ENCODE results near the gene SLC38A1.
"Not testable (repeated sequence)": the region's sequence is repeated elsewhere in the genome, so short reads cannot be mapped to it uniquely, and the experiment has no call there.

The SLC38A1 gene

GRCh38 chr12:46200551-46200950 lies 68.3 kb downstream of the SLC38A1 start:
- no peak for DNase-seq (ENCODE audit: low spot score in 2 of 2)
- Histone ChIP-seq H3K4me3 (no peak overlapping the region), H3K4me1 (peaks cover 7% of the 10 kb centered on the region), H3K9me3 (no peaks in the 10 kb centered on the region), H3K36me3 (replicated peaks) (peaks cover 86% of the 10 kb centered on the region), H3K27me3 (ENCODE audit: low read depth) (no peaks in the 10 kb centered on the region)
- in situ Hi-C loops (cut with MboI; ENCODE audit: low sequenced_read_pairs): no loop called here

GRCh38 chr12:46198913-46199312 lies 69.9 kb downstream of the SLC38A1 start:
- peaks cover 7% of the 10 kb centered on the region for H3K4me1 ChIP-seq
- DNase-seq (ENCODE audit: low spot score in 2 of 2): no peak
- no peaks in the 10 kb centered on the region for H3K27me3 ChIP-seq (ENCODE audit: low read depth)
- no peak overlapping the region for H3K4me3 ChIP-seq
- H3K36me3 ChIP-seq (replicated peaks): peaks cover 84% of the 10 kb centered on the region
- in situ Hi-C loops (cut with MboI; ENCODE audit: low sequenced_read_pairs): no loop called here
- H3K9me3 ChIP-seq: no peaks in the 10 kb centered on the region

- no peaks in the 10 kb centered on the region for H3K4me1 ChIP-seq
- H3K9me3 ChIP-seq: no peaks in the 10 kb centered on the region
- in situ Hi-C loops (cut with MboI; ENCODE audit: low sequenced_read_pairs): no loop called here
- no peak for DNase-seq (ENCODE audit: low spot score in 2 of 2)
- no peaks in the 10 kb centered on the region for H3K27me3 ChIP-seq (ENCODE audit: low read depth)
- no peak overlapping the region for H3K4me3 ChIP-seq
- H3K36me3 ChIP-seq (replicated peaks): peaks cover 73% of the 10 kb centered on the region
Measured at GRCh38 chr12:46197883-46198282, 71.0 kb downstream of the SLC38A1 start.

- peaks cover 25% of the 10 kb centered on the region for H3K36me3 ChIP-seq (replicated peaks)
- H3K4me1 ChIP-seq; H3K9me3 ChIP-seq; H3K4me3 ChIP-seq; H3K27me3 ChIP-seq (ENCODE audit: low read depth); DNase-seq (ENCODE audit: low spot score in 2 of 2); in situ Hi-C loops (cut with MboI; ENCODE audit: low sequenced_read_pairs): not testable (repeated sequence)
Measured at GRCh38 chr12:46190533-46190932, 78.3 kb downstream of the SLC38A1 start.

- peaks cover 14% of the 10 kb centered on the region for H3K36me3 ChIP-seq (replicated peaks)
- in situ Hi-C loops (cut with MboI; ENCODE audit: low sequenced_read_pairs): no loop called here
- no peak for DNase-seq (ENCODE audit: low spot score in 2 of 2)
- no peak overlapping the region for H3K4me3 ChIP-seq
- no peaks in the 10 kb centered on the region for H3K4me1 ChIP-seq
- H3K27me3 ChIP-seq (ENCODE audit: low read depth): no peaks in the 10 kb centered on the region
- no peaks in the 10 kb centered on the region for H3K9me3 ChIP-seq
Measured at GRCh38 chr12:46188170-46188569, 80.7 kb downstream of the SLC38A1 start.

GRCh38 chr12:46187023-46187422 lies 81.8 kb downstream of the SLC38A1 start:
- in situ Hi-C loops (cut with MboI; ENCODE audit: low sequenced_read_pairs): no loop called here
- DNase-seq (ENCODE audit: low spot score in 2 of 2): no peak

GRCh38 chr12:46186088-46186487 lies 82.8 kb downstream of the SLC38A1 start:
- Histone ChIP-seq H3K4me3 (no peak overlapping the region), H3K9me3 (no peaks in the 10 kb centered on the region), H3K4me1 (no peaks in the 10 kb centered on the region), H3K36me3 (replicated peaks) (peaks cover 11% of the 10 kb centered on the region), H3K27me3 (ENCODE audit: low read depth) (no peaks in the 10 kb centered on the region)
- DNase-seq (ENCODE audit: low spot score in 2 of 2): no peak
- in situ Hi-C loops (cut with MboI; ENCODE audit: low sequenced_read_pairs): no loop called here

More at GRCh38 chr12:46187023-46187422, 81.8 kb downstream of the SLC38A1 start:
- H3K4me3 ChIP-seq: no peak overlapping the region
- H3K27me3 ChIP-seq (ENCODE audit: low read depth): no peaks in the 10 kb centered on the region
- H3K9me3 ChIP-seq: no peaks in the 10 kb centered on the region
- H3K4me1 ChIP-seq: no peaks in the 10 kb centered on the region
- peaks cover 14% of the 10 kb centered on the region for H3K36me3 ChIP-seq (replicated peaks)

- DNase-seq (ENCODE audit: low spot score in 2 of 2): no peak
- H3K36me3 ChIP-seq (replicated peaks): peaks cover 11% of the 10 kb centered on the region
- H3K4me3 ChIP-seq: no peak overlapping the region
- no peaks in the 10 kb centered on the region for H3K27me3 ChIP-seq (ENCODE audit: low read depth)
- no peaks in the 10 kb centered on the region for H3K9me3 ChIP-seq
- in situ Hi-C loops (cut with MboI; ENCODE audit: low sequenced_read_pairs): no loop called here
- no peaks in the 10 kb centered on the region for H3K4me1 ChIP-seq
Measured at GRCh38 chr12:46185686-46186085, 83.2 kb downstream of the SLC38A1 start.

GRCh38 chr12:46184798-46185595 lies 83.8 kb downstream of the SLC38A1 start:
- DNase-seq (ENCODE audit: low spot score in 2 of 2): no peak
- H3K9me3 ChIP-seq: no peaks in the 10 kb centered on the region
- no peaks in the 10 kb centered on the region for H3K27me3 ChIP-seq (ENCODE audit: low read depth)
- H3K4me1 ChIP-seq: no peaks in the 10 kb centered on the region
- H3K4me3 ChIP-seq: no peak overlapping the region
- H3K36me3 ChIP-seq (replicated peaks): peaks cover 11% of the 10 kb centered on the region
- in situ Hi-C loops (cut with MboI; ENCODE audit: low sequenced_read_pairs): no loop called here

- Histone ChIP-seq H3K4me3 (no peak overlapping the region), H3K36me3 (replicated peaks) (peaks cover 4% of the 10 kb centered on the region), H3K9me3 (no peaks in the 10 kb centered on the region), H3K27me3 (ENCODE audit: low read depth) (no peaks in the 10 kb centered on the region), H3K4me1 (no peaks in the 10 kb centered on the region)
- in situ Hi-C loops (cut with MboI; ENCODE audit: low sequenced_read_pairs): no loop called here
- no peak for DNase-seq (ENCODE audit: low spot score in 2 of 2)
Measured at GRCh38 chr12:46183112-46183511, 85.7 kb downstream of the SLC38A1 start.

GRCh38 chr12:46181465-46181864 lies 87.4 kb downstream of the SLC38A1 start:
- no peaks in the 10 kb centered on the region for H3K36me3 ChIP-seq (replicated peaks)
- in situ Hi-C loops (cut with MboI; ENCODE audit: low sequenced_read_pairs): no loop called here
- no peak for DNase-seq (ENCODE audit: low spot score in 2 of 2)
- H3K4me1 ChIP-seq: no peaks in the 10 kb centered on the region
- no peaks in the 10 kb centered on the region for H3K27me3 ChIP-seq (ENCODE audit: low read depth)
- H3K4me3 ChIP-seq: no peak overlapping the region
- H3K9me3 ChIP-seq: no peaks in the 10 kb centered on the region

GRCh38 chr12:46179693-46180452 lies 89.0 kb downstream of the SLC38A1 start:
- Histone ChIP-seq H3K4me1 (no peaks in the 10 kb centered on the region), H3K27me3 (ENCODE audit: low read depth) (no peaks in the 10 kb centered on the region), H3K36me3 (replicated peaks) (no peaks in the 10 kb centered on the region), H3K4me3 (no peak overlapping the region), H3K9me3 (no peaks in the 10 kb centered on the region)
- DNase-seq (ENCODE audit: low spot score in 2 of 2): no peak
- in situ Hi-C loops (cut with MboI; ENCODE audit: low sequenced_read_pairs): no loop called here

- H3K4me3 ChIP-seq: no peak overlapping the region
- in situ Hi-C loops (cut with MboI; ENCODE audit: low sequenced_read_pairs): no loop called here
- DNase-seq (ENCODE audit: low spot score in 2 of 2): no peak
- H3K9me3 ChIP-seq: no peaks in the 10 kb centered on the region
- no peaks in the 10 kb centered on the region for H3K27me3 ChIP-seq (ENCODE audit: low read depth)
- H3K4me1 ChIP-seq: no peaks in the 10 kb centered on the region
- H3K36me3 ChIP-seq (replicated peaks): no peaks in the 10 kb centered on the region
Measured at GRCh38 chr12:46177837-46178608, 90.8 kb downstream of the SLC38A1 start.

- in situ Hi-C loops (cut with MboI; ENCODE audit: low sequenced_read_pairs): no loop called here
- Histone ChIP-seq H3K36me3 (replicated peaks) (no peaks in the 10 kb centered on the region), H3K4me1 (no peaks in the 10 kb centered on the region), H3K27me3 (ENCODE audit: low read depth) (no peaks in the 10 kb centered on the region), H3K9me3 (no peaks in the 10 kb centered on the region), H3K4me3 (no peak overlapping the region)
- DNase-seq (ENCODE audit: low spot score in 2 of 2): no peak
Measured at GRCh38 chr12:46177025-46177424, 91.8 kb downstream of the SLC38A1 start.

Measured in HAP-1 (cell line).